Left forelimb (tissue), 1 donor: ENCODE measurements around the gene FEM1C.
A peak's percentile ranks its signal among the peaks of the same experiment; 100 is the strongest.

Source experiments
- DNase-seq: peaks from one replicate; pipeline ENCODE4 v3.0.0-alpha.2; 2018; ENCODE audit warnings: low spot score

FEM1C gene

DNA sequence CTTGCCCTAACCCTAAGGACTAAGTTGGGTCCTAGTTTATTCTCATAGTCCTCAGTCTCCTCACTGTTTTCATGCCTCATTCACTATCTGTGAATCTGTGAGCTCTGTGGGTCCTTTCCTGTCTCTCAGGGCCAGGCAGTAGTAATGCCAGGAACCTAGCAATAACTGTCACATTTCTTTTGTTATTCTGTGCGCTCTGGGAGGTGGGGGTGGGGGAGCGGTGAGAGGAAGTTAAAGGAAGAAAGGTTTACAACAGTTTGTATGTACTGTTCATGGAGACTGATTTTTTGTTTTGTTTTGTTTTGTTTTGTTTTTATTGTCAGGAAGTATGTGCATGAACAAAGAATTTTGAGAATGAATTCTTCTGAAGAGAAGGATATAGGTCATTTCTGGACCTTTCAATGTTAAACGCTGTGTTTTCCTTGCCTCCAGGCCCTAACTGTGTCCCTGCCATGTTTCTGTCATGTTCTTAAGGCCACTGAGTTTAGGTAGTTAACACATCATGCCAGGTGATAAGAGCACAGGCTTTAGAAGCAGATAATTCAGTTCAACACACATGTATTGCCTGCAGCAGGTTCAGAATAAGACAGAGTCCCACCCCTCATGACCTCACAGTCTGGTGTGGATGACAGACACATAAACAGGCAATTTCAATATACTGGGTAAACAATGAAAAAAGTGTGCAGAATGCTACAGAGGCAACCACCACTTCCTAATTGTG lies 13.3 kb upstream of the FEM1C start:
- DNase-seq = no peak

DNA sequence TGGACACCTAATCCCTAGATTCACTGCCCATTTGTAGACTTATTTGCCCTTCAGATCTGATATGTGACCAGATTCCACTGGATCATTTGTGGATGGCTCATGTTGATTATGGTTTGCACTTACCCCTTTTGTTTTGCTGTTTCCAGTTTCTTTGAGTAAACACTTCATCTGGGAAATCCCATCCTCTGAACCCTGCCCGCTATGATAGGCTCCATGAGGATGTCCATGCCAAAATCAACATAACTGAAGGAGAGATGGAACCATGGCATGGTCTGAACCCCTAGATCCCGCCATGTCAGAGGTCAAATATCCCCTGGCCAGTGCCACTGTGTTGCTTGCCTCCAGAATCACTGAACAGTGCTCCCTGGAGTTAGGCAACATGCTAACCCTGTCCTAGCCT lies 11.7 kb upstream of the FEM1C start:
- DNase-seq = no peak

- DNase-seq = no peak
Observed at GRCh38 chr5:115555084-115555633, 10.6 kb upstream of the FEM1C start.

DNA sequence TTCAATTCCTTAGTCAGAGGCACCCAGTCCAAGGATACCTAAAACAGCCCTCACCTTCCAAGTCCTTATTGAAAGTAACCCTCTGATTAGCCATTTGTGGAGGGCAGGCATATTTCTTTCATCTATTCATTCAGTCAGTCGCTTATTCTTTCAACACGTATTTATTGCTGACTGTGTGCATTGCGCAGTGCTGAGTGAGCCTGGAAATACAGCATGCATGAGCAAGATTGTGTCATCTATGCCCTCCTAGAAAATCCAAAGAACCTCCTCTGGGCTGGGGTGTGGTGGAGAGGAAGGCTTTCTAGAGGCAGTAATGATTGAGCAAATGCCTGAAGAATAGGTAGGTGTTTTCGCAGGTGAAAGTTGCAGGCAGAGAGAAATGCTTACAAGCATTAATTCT lies 8.5 kb upstream of the FEM1C start:
- DNase-seq = no peak

DNA sequence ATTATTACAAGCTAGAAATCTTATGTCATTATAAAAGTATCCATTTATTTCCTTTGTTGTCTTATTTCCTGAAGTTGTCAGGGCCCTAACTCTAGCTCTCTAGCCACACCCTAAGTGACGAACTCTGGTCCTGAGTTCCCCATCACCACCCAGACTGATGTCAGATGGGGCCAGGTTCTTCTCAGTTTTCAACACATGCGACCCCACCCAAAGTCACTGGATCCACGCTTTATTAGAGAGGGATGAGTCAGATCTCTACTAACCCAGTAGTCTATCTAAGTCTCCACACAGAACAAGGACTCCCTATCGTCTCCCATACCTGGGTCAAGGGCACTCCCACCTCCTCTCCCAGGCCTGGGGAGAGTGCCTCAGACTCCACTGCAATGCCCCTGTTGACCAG lies 6.8 kb upstream of the FEM1C start:
- no peak for DNase-seq

GRCh38 chr5:115549154-115549553 lies 4.6 kb upstream of the FEM1C start:
- DNase-seq = no peak

DNA sequence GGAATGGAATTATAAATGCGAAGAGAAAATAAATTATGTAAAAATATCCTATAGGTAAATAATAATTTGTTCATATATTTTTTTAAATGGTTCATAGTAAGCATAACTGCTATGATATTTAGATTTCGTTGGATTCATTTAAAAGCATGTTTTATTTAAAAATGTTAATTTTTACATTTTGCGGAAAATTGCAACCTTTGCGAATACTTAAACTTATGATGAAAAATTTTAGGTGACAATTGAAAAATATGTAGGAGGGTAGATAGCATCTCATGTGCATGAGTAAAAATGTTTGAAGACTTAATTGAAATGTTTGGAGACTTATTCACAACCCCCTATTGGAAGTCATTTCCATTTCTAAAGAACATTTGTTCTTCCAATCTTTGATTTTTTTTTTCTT lies 4.1 kb upstream of the FEM1C start:
- DNase-seq = no peak

DNA sequence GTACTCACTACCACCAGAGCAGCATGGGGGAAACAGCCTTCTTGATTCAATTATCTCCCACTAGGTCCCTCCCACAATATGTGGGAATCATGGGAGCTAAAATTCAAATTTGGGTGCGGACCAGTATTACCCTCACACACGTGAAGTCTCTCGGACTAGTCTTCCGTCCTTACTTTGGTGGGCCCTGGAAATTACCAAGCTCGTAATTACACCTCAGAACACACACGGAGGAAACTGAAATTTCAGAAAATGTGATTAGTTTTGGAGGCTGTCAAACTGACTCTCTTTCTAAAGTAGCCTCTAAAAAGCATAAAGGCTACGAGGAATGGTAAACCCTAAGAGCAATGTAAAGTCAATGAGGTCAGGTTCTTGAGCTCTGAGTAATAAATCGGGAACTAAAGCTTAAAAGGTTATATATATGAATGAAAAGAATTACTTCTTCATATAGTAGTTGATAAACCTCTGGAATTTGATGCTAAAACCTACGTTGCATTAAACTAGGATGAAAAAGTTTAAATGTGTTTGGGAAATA lies 842 bp upstream of the FEM1C start:
- DNase-seq = no peak

- DNase-seq = no peak
Observed at GRCh38 chr5:115544043-115544435, 536 bp downstream of the FEM1C start.

- DNase-seq = peak; percentile 74
Observed at GRCh38 chr5:115543365-115544042, 1.1 kb downstream of the FEM1C start.

GRCh38 chr5:115542651-115543364 lies 1.8 kb downstream of the FEM1C start:
- no peak for DNase-seq

DNA sequence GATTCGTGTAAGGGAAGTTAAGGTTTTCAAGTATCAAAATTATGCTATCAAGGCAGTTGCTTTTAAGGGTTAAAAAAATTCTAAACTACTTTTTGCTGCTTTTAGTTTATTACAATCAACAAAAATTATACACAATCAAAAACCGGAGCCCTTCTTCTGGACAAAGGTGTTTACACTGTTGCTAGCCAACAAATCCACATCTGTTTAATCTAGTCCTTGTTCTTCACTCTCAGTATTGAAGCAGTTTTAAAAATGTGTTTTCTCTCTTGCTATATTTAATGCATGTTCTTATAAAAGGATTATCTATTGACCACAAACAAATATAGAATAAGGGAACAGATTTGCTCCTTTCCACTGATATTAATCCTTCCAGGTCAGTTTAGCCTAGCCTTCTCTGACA lies 2.5 kb downstream of the FEM1C start:
- DNase-seq = no peak

DNA sequence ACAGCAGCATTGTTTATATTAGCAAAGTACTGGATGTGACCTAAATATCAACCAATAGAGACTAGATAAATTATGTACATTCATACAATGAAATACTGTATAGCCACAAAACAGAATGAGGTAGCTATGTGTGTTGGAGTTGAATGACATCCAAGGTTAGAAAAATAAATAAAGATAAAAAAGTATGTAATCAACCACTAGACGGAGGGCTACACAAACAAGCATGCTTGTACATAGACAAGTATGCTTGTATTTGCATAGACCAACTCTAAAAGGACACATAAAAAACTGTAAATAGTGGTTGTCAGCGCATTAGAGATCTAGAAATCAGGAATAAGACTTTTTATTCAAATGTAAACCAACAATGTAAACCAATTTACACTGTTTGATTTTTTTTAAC lies 3.0 kb downstream of the FEM1C start:
- no peak for DNase-seq

GRCh38 chr5:115535479-115536035 lies 9.0 kb downstream of the FEM1C start:
- DNase-seq = no peak

DNA sequence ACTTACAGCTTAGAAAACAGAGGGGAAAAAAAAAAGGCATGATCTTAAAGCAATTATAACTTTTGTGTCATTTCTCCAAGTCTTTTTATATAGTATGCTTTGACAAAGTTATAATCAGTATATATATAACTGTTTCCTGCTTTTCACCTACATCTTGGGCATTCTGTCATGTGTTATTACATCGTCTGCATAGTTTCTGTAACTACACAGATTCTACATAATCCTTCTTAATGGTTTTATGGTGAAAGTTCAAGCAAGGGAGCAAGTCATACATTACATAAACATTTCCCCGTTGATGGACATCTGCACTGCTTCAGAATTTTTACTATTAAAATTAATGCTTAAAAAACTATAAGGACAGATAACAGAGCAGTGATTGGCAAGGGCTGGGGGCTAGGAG lies 12.1 kb downstream of the FEM1C start:
- DNase-seq = no peak

- no peak for DNase-seq
Observed at GRCh38 chr5:115531787-115532367, 12.7 kb downstream of the FEM1C start.

DNA sequence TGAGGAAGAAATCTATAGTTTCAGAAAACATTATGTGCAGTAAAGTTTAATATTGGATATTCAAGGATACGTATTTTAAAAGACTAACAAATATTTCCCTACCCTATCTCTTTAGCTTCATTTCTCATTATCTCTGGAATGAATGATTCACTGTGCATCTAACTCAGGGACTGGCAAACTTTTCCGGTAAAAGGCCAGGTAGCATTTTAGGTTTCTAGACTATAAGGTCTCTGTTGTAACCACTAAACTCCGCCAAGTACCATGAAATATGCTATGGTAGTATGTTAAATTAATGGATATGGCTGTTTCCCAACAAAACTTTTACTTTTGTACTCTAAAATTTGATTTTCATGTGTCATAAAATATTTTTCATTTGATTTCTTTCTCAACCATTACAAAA lies 13.2 kb downstream of the FEM1C start:
- no peak for DNase-seq

GRCh38 chr5:115530426-115530825 lies 14.1 kb downstream of the FEM1C start:
- no peak for DNase-seq

- no peak for DNase-seq
Observed at GRCh38 chr5:115526604-115527003, 18.0 kb downstream of the FEM1C start.

DNA sequence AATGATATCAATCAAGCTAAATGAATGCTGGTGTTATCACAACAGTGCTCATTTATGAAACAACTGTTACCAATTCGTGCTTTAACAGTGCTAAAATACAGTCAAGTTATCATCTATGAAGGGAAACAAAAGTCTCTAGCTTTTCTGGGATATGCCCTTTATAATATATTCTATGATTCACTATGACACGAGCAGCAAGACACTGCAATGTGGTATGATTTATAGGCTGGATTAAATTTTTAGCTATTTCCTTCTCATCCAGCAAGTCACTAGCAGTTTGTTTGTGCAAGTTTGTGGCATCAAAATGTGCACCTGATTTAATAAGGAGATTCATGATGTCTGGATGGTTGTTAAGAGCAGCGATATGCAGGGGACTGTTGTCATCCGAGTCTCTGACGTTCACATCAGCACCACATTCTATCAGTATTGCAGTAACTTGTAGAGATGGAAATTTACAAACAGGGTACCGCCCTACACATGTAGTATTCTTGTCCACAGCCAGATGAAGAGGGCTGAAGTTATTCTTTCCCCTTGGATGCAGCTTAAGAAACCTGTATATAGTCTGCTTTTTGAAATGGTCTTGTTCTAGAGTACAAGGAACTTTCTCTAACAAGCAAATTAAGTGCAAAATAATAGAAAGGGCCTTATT lies 20.3 kb downstream of the FEM1C start:
- DNase-seq = no peak

DNA sequence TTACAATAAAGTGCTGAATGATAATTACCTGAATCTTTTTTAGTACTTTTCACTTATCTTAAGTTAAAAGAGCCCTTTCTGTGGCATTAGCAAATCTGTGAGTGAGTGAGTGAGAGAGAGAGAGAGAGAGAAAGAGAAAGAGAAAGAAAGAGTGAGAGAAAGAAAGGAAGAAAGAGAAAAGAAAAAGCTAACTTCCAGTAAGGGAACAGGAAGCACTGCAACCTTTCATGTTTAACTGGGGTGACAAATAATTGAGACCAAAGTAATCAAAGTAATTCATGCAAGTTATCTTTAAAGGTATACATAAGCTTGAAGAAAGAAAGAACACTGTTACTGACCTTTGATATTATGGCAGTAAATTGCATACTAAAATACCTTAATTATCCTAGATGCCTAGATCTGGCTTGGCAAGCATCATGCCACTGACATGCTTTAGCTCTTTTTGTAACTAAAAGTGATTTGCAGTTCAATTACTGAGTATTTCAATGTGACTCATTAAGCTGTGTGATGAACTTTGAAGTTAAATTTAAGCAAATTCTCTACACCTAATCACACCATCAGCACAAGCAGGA lies 21.7 kb downstream of the FEM1C start:
- DNase-seq = no peak
